ENCODE results near the gene CAMSAP2.
A peak's percentile ranks its signal among the peaks of the same experiment; 100 is the strongest.

Gene CAMSAP2

GRCh38 chr1:200856716-200857357 is 118.1 kb downstream of the CAMSAP2 start:
- no peak for DNase-seq

DNA sequence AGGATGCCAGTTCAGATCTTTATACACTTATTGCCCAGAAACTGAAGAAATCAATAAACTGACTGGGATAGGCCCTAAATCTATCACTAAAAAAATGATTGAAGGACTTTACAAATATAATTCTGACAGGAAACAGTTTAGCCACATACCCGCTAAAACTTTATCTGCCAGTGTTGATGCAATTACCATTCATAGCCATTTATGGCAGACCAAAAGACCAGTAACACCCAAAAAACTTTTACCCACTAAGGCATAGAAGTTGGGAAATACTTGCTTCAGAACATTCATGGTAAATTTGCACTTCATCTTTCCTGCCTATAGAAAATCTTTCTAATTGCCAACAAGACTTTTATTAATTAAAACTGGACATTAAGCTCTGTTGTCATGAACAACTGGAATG is 119.1 kb downstream of the CAMSAP2 start:
- peak; percentile 88 to 92 for DNase-seq

DNA sequence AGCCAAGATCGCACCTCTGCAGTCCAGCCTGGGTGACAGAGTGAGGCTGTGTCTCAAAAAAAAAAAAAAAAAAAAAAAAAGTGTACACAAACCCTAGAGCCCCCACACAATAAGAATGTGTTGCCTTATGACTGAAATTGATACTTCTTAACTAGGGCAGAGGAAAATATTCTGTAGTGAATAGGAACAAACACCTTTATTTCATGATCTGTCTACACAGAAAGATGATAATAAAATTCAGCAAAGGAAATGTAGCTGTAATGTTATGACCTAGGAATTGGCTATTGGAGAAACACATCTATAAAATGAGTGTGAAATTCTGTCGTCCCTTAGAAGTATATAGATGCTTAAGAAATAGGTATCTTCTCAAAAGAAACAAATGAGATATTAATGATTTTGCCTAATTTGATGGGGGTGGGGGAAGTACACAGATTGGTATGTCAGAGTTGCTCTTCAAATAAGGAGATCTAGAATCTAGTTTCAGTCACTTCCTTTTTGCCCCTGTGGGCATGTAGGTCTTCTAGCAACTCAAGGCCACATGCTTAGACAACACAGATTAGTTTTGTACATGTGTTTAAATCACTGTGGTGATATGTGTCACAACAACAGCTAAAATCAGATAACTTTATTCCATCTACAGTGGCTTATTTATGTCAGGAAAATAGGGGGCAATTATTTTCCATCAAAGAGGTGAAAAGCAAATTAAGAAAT is 123.4 kb downstream of the CAMSAP2 start:
- peak in 1 of 2 experiments; percentile 21 for DNase-seq

DNA sequence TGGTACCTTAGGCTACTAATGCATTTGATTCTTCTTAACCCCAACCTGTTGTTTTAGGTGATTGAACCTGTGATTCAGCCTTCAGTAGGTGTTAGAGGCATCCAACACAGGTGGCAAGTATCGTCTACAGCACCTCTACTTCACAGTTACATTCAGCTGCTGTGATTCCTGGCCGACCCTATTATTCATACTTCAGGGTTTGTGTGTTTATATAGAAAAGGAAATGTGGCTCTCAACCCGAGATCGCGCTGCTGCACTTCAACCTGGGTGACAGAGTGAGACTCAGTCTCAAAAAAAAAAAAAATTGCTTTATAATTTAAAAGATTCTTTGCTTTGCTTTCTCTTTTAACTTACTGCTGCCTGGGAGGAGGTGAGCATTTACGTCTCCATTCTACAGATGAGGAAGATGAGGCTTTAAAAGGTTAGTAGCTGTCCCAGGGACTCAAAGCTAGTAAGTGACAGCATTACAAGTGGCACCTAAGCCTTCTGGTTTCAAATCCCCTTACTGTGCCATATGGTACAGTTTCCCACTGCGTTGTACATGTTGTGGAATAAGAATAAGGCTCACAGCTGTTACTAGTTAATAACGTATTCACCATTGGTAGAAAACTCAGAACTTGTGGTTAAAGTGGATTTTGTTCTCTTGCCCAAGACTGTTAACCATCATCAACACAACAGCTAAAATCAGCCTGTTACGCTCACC is 124.2 kb downstream of the CAMSAP2 start:
- no peak for DNase-seq

GRCh38 chr1:200866116-200866515 is 127.4 kb downstream of the CAMSAP2 start:
- DNase-seq, result no peak

GRCh38 chr1:200866521-200866920 is 127.8 kb downstream of the CAMSAP2 start:
- DNase-seq, result no peak

DNA sequence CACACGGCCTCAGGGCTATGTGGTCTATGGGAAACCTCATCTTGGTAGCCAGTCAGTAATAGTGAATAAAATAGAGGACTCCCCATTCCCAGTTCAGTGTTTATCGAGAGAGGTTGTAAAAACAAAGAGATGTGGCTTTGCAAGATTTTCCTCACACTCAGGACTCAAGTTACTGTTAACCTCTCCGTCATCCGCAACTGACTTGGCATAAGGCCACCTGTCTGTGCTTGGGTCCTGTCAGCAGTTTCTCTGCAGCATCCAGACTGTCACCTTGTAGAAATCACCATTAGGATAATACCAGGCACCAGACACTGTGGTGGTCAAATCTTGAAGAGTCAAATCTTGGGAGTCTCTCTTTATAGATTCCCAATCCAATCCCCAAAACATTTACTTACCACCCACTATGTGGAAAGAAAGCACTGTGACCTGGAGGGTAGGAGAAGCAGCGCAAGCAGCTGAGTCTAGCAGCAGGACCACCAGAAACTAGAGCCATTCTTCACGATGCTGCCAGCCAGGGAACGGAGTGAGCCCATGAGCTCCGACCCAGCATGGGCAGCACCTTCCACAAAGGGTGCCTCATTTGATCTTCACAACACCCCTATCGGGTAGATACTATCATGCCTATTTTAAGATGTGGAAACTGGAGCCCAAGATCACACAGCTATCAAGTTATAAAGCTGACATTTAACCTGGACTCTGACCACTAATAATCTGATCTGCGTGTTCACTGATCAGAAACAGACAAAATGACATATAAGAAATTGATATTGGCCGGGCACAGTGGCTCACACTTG is 128.5 kb downstream of the CAMSAP2 start:
- DNase-seq, result no peak

DNA sequence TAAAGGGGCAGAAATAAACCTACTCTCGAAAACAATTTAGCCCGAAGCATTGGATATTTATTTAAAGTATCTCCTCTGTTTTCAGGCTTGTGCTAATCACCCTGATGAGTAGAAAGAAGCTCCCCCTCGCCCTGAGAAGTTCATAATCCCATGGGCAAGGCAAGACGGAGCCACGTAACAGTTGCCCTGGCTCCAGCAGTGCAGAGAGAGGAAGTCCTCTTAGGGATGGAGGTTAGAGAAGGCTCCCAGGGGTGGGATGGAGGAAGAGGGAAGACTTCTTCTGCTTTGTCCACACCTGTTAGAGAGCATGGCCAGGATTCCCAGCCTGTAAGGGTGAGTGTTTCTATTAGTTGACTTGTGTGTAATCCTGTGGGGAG is 130.7 kb downstream of the CAMSAP2 start:
- no peak for DNase-seq

GRCh38 chr1:200869753-200870391 is 131.2 kb downstream of the CAMSAP2 start:
- no peak for DNase-seq

GRCh38 chr1:200872446-200873115 is 133.9 kb downstream of the CAMSAP2 start, which contains the start of gene GPR25:
Gene GPR25, plus strand, starts transcription at chr1:200872981. Its CDS starts 57 bp downstream, at chr1:200873038.
- no peak for DNase-seq

DNA sequence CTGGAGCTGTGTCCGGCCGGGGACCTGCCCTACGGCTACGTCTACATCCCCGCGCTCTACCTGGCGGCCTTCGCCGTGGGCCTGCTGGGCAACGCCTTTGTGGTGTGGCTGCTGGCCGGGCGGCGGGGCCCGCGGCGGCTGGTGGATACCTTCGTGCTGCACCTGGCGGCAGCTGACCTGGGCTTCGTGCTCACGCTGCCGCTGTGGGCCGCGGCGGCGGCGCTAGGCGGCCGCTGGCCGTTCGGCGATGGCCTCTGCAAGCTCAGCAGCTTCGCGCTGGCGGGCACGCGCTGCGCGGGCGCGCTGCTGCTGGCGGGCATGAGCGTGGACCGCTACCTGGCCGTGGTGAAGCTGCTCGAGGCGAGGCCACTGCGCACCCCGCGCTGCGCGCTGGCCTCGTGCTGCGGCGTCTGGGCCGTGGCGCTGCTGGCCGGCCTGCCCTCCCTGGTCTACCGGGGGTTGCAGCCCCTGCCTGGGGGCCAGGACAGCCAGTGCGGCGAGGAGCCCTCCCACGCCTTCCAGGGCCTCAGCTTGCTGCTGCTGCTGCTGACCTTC is 134.5 kb downstream of the CAMSAP2 start:
- DNase-seq, result no peak

GRCh38 chr1:200873671-200874397 is 135.1 kb downstream of the CAMSAP2 start:
- no peak for DNase-seq

GRCh38 chr1:200874694-200875093 is 136.0 kb downstream of the CAMSAP2 start:
- no peak for DNase-seq

DNA sequence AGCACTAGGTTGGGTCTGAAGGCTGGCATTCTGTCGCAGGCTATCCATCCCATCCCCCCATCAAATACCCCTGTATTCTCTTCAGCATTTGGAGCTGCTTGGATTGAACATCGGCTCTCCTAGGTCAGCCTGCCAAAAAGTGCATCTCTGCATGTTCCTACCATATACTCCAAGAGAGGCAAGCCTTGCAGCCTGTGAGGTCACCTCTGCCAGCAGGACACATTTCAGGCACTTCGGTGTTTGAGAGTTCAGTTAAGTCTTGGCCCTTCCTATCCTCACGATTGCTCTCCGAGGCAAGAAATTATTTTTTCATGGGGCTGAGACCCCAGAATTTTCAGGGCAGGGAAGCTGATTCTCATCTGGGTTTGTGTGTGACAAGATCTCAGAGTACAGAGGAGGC is 136.7 kb downstream of the CAMSAP2 start:
- no peak for DNase-seq

GRCh38 chr1:200877010-200877409 is 138.3 kb downstream of the CAMSAP2 start:
- DNase-seq, result no peak

DNA sequence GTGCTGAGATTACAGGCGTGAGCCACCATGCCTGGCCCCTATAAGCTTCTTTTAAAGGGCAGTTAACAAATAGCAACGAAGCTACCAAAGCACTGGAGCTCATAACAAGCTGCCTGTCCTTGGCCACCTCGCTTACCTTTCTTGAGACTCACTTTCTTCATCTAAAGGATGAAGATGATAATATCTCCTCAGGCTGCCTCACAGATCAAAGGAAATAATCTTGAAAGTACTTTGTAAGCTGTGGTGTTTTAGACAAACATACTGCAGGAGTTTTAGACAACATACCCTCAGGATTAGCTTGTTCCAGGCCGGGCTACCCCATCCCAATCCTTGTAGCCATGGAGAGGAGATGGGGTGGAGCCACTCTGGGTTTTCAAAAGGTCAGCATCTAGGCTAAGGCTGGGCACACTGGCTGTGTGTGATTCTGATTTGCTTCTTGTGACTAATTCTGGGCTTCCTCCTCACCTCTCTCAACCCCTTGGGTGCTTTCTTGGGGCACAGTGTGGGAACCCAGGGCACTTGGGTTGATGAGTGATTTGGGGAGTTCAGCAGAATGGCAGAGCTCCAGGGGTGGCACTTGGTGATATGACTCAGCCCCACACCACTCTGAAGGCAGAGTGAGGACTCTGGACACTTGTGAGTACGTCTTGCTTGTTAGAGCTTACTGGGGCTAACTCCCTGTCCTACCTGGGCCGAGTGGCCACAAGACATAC is 139.3 kb downstream of the CAMSAP2 start:
- no peak for DNase-seq

DNA sequence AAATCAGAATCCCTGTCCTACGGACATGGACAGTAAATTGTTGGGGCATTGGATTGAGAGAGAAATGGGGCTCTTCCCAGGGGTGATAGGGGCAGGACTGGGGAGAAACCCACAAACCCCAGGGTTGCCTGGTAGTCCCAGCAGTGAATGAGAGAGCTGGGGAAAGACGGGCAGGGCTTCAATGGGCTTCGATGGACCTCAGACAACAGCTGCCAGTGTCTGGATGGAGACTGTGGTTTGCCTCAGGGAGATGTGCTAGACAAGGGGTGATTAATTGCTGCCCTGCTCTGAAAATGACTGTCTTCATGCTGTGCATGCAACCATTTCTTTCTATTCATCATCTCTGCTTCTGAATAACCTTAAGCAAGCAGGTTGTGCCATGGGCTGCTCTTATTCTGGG is 141.5 kb downstream of the CAMSAP2 start:
- no peak for DNase-seq

GRCh38 chr1:200883118-200883517 is 144.4 kb downstream of the CAMSAP2 start:
- no peak for DNase-seq

- DNase-seq, result no peak
Measured at GRCh38 chr1:200885623-200886402, 147.1 kb downstream of the CAMSAP2 start.

DNA sequence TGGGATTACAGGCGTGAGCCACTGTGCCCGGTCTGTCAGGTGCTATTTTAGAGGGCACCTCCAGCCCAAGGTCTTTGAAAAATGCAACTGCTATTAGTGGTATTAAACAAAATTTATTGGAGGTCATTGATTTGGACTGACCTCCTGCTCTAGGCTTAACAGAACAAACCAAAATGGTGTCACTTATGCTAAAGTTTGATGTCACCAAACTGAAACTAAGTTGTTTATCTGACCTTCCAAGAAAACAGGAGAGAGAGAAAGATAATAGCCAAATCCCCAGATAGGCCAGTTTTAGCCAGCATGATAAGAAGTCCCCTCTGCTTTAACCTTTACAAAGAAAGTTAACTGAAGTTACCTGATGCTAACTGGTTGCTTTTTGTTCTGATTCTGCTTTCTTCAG is 147.9 kb downstream of the CAMSAP2 start:
- DNase-seq, result no peak

Measured in AML-193 (cell line).